GM12891 (cell line): Measurements from ENCODE around the gene ADM2.

ENCODE experiments used
- DNase-seq: peaks from one replicate; pipeline ENCODE4 v3.0.0; 2011; ENCODE audit warnings: low spot score; ENCODE audit not compliant: insufficient read length
- FAIRE-seq: peaks from 2 replicates; lab custom pipeline; 2011; peaks lifted over from hg19 to GRCh38; lab: Jason Lieb, UNC
- PAX5 ChIP-seq: IDR thresholded peaks from 2 replicates; pipeline ENCODE4 v1.6.1; 2011; ENCODE audit warnings: low read length, moderate library complexity, mild to moderate bottlenecking; ENCODE audit not compliant: insufficient read depth, severe bottlenecking
- POLR2A ChIP-seq: IDR thresholded peaks from 2 replicates; pipeline ENCODE4 v1.6.1; 2011; ENCODE audit warnings: low read depth, low read length, control low read depth
- POLR2AphosphoS5 ChIP-seq: IDR thresholded peaks from 2 replicates; pipeline ENCODE4 v1.6.1; 2011; ENCODE audit warnings: low read depth, low read length, control low read depth
- POU2F2 ChIP-seq: IDR thresholded peaks from 2 replicates; pipeline ENCODE4 v1.6.1; 2011; ENCODE audit warnings: low read depth, mild to moderate bottlenecking, control low read depth, low read length, moderate library complexity
- SPI1 ChIP-seq: IDR thresholded peaks from 2 replicates; pipeline ENCODE4 v1.6.1; 2011; ENCODE audit warnings: low read depth, low read length, control low read depth
- TAF1 ChIP-seq: IDR thresholded peaks from 2 replicates; pipeline ENCODE4 v1.6.1; 2011; ENCODE audit warnings: low read depth, low read length, control low read depth

The ADM2 gene

DNA sequence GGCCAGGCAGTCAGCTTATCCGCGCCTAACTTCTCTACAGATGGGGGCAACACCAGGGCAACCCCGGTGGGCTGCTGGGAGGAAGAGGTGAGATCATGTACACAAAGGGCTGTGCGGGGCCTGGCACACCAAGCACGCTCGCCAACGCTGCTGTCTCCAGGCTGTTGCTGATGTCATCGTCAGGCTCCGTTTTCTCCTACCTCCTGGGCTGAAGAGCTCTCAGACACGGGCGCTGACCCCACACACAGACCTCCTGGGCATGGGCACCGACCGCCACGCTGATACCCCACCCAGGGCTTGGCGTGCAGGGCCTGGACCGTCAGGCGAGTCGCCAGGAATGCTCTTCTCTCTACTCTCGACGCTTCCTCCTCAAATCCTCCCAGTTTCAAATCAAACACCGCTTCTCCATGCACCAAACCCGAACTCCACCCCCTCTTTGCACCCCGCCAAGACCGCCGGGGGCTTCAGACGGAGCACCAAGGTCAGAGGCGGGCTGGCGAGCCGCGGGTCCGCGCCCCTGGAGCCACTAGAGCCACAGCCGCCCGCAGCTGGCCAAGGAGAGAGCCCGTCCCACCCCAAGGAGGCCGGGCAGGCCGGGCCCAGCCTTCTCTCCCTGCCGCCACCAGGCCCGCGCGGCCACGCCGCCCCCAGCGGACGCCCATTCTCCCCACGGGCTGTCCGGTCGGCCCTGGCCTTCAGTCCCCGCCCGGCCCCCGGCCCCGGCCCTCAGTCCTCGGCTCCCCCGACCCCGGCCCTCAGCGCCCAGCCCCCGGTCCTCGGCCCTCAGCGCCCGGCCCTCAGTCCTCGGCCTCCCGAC lies 7.3 kb upstream of the ADM2 start:
- DNase-seq (no peak), FAIRE-seq (peak; percentile 88)

DNA sequence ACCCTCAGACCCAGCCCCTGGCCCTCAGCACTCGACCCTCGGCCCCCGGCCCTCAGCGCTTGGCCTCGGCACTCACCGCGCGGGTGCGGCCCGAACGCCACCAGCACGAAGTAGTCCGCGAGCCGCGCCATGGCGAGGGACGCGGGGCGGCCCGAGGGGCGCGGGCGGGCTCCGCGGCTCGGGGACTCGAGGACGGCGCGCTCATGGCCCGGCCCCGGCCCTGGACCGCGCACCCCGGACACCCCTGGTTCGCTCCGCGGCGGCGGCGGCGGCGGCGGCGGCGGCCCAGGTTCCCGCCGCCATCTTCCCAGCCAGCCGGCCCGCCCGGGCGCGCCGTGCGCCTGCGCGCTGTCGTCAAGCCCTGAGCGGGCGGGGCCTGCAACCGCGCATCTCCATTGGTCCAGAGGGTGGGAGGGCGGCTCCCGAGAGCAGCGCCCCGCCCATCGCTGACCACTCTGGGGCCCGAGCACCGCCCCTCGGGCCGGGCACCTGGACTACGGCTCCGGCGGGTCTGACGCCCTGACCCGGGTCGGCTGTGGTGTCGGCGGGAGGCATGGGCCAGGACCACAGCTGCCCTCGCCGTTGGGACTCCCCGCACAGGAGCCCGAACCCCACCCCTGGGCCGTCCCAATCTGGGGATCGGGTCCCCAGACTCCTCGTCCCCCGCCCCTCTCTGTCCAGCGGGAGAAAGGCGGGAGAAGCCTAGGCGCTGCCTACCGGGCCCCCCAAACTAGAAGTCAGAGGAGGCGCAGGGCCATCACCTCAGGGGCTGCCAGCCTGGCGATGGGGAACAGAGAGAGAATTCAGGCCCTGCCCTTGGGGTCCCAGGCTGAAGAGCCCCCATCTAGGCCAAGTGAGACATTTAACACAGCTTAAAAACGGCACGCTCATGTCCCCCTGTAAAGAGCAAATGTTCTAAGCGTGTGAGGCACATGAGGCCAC lies 6.4 kb upstream of the ADM2 start, which contains the start of gene SBF1:
Gene SBF1 (minus strand): TSS at position 326 of the 942 bp plus-strand sequence. CDS start 195 bp downstream, at position 131.
- FAIRE-seq (peak; percentile 100), DNase-seq (peak; percentile 99)
- TF ChIP-seq SPI1 (no peak), PAX5 (no peak), POLR2A (no peak), POLR2AphosphoS5 (no peak), TAF1 (no peak), POU2F2 (no peak)

More for the DNA sequence above, 7.3 kb upstream of the ADM2 start:
- TF ChIP-seq SPI1 (no peak), POU2F2 (no peak), TAF1 (no peak), POLR2AphosphoS5 (no peak), PAX5 (no peak), POLR2A (no peak)

DNA sequence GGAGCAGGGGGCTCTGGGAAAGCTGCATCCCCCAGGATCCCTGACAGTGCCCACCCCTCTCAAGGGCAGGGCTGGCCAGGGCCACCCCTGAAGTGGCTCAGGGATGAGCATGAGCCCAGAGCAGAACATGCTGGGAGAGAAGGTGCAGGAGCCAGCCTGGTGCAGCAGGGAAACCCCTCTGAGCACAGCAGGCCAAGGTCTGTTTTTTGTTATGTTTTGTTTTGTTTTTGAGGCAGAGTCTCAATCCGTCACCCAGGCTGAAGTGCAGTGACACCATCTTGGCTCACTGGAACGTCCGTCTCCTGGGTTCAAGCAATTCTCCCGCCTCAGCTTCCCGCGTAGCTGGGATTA lies 5.7 kb upstream of the ADM2 start:
- no peak for DNase-seq
- no peak for TF ChIP-seq SPI1
- TF ChIP-seq PAX5: no peak
- TF ChIP-seq POLR2AphosphoS5: no peak
- FAIRE-seq: peak; percentile 20

DNA sequence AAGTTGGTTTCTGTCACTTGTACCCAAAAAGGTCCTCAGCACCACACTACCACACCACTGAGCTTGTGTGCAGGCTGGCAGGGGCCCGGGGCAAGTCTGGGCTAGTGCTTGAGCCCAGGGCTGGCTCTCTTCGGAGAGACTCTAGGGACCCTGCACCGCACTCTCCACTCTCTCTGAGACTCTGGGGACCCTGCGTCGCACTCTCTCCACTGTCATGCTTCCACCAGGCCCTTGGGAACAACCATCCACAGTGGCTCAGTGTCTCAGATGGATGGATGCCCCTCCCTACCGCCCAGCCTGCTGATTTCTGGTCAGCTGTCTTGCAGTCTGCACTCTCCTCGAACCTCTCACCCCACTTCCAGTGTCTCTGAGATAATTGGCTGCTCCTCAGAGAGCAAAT lies 4.5 kb upstream of the ADM2 start:
- DNase-seq (no peak), FAIRE-seq (peak; percentile 48)
- TF ChIP-seq POLR2AphosphoS5 (no peak), POU2F2 (no peak), POLR2A (no peak), PAX5 (no peak), SPI1 (no peak), TAF1 (no peak)

DNA sequence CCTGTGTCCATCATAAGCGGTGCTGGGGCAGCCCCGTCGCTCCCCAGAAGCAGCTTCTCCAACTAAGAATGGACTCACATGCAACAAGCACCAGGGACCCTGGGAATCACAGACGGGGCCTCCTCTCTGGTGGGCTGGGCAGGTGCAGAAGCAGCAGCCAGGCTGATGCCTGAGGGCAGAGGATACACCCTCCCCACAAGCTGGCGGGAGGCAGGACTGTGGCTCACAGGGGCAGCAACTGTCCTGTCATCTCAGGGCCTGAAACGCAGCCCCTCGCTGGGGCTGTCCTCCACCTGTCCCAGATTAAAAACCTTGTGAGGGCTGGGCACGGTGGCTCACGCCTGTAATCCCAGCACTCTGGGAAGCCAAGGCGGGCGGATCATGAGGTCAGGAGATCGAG lies 3.4 kb upstream of the ADM2 start:
- TF ChIP-seq SPI1: no peak
- TF ChIP-seq PAX5: no peak
- TF ChIP-seq POLR2A: no peak
- no peak for TF ChIP-seq POLR2AphosphoS5
- DNase-seq: no peak
- FAIRE-seq: no peak

DNA sequence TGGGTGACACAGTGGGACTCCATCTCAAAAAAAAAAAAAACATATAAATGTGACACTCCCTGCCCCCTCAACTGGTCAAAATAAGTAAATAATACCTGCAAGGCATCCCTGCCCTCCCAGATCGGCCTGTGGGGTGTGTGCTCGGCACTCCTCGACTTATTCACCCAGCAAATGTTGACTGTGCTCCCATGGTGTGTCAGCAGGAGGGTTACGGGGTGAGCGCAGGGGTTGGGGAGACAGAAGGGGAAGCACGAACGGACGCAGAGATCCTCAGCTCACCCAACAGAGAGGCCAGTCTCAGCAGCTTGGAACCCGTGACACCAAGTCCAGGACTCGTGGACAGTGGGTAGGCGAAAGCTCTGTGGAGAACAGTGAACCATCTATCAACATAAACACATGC lies 1.6 kb upstream of the ADM2 start:
- FAIRE-seq: no peak

DNA sequence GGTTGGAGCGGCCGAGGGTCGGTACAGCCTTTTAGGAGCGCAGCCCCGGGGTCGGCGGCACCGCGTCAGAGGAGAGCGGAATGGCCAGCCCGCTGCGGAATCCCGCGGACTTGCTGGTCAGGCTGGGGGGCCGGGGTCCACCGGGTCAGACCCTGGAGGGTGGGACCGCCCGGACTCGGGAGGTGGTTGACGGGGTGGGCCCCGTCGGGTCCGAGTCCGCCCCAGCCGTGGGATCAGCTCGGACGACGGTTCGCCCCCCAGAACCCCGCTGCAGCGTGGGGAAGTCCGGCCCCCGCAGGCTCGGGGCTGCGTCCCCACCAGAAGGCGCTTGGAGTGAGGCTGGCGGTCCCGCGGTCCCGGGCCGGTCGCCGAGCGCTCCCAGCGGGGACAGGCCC lies 301 bp upstream of the ADM2 start:
- no peak for DNase-seq
- TF ChIP-seq TAF1: no peak
- no peak for TF ChIP-seq SPI1
- TF ChIP-seq POLR2AphosphoS5: no peak
- no peak for TF ChIP-seq PAX5
- no peak for TF ChIP-seq POU2F2
- no peak for TF ChIP-seq POLR2A
- FAIRE-seq: no peak

More for the DNA sequence above, 1.6 kb upstream of the ADM2 start:
- DNase-seq: no peak
- TF ChIP-seq PAX5: no peak
- TF ChIP-seq SPI1: no peak
- TF ChIP-seq POLR2A: no peak
- no peak for TF ChIP-seq TAF1

DNA sequence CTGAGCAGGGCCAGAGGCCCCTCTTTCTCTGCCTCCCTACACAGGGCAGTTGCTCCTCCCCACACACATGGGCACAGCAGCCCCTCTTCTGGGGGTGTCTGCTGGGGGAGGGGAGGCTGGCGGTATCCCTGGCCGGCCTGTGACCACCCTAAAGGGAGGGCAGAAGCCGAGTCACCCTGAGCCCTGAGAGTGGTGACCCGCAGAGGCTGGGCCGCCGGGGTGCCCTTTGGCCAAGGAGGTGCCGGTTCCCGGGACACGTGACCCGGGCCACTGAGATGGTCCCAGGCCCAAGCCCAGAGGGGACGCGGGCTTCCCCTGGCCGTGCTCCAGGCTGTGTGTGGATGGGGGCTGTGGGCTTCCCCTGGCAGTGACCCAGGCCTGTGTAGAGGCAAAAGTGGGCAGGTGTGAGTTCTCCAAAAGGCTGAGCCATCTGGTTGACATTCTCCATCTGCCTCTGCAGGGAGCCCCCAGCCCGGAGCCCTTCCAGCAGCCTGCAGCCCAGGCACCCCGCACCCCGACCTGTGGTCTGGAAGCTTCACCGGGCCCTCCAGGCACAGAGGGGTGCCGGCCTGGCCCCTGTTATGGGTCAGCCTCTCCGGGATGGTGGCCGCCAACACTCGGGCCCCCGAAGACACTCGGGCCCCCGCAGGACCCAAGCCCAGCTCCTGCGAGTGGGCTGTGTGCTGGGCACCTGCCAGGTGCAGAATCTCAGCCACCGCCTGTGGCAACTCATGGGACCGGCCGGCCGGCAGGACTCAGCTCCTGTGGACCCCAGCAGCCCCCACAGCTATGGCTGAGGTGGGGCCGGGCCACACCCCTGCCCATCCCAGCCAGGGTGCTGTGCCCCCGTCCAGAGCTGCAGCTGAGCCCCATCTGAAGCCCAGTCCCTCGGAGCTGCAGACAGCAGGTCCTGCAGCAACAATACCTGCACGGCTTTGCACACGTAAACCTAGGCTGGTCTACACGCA lies 1.0 kb downstream of the ADM2 start:
- FAIRE-seq (peak; percentile 28), DNase-seq (no peak)
- TF ChIP-seq PAX5 (no peak), POLR2A (no peak), SPI1 (no peak), POU2F2 (no peak), TAF1 (no peak), POLR2AphosphoS5 (no peak)

DNA sequence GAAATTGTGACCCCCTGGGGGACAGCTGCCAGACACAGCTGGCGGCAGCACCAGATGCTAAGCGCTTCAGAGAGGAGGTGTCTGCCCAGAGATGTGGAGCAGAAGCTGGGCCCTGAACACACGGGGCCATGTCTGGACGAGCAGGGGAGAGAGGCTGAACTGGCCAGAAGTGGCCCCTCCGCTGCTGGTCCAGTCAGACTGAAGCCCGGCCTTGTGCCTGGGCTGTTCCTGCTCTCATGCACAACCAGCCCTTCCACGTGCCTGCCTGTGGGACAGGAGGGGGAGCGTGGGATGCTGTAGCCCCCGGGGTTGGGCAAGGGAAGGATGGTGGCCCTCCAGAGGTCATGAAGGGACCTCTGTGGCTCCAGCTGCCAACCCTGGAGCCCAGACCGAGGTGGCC lies 1.8 kb downstream of the ADM2 start:
- TF ChIP-seq TAF1: no peak
- no peak for TF ChIP-seq PAX5
- no peak for TF ChIP-seq SPI1
- no peak for TF ChIP-seq POLR2A
- no peak for TF ChIP-seq POU2F2
- TF ChIP-seq POLR2AphosphoS5: no peak
- no peak for DNase-seq
- FAIRE-seq: no peak
